Astrocyte (in vitro differentiated cells and primary cell): ENCODE measurements around the gene GPER1. TPM values are rescaled to one million over a fixed set of nuclear protein-coding genes. Genes with fewer than 3 reads are reported as not detected.
A peak's percentile ranks its signal among the peaks of the same experiment; 100 is the strongest.
"Not testable (repeated sequence)": the region's sequence is repeated elsewhere in the genome, so short reads cannot be mapped to it uniquely, and the experiment has no call there.

Source experiments
- DNase-seq: peaks from one replicate; pipeline ENCODE4 v3.0.0-alpha.2; 2010; ENCODE audit warnings: low read depth
- FAIRE-seq: peaks from 2 replicates; lab custom pipeline; 2011; peaks lifted over from hg19 to GRCh38; lab: Jason Lieb, UNC
- H2AFZ ChIP-seq: 2 replicates; pipeline ENCODE4 v1.6.0; 2012; ENCODE audit warnings: low read depth, low read length, inconsistent platforms
- H3K27ac ChIP-seq: 2 replicates; pipeline ENCODE4 v1.5.1; 2011; ENCODE audit warnings: low read depth, low read length, inconsistent platforms
- H3K27me3 ChIP-seq: 2 replicates; pipeline ENCODE4 v1.6.0; 2011; ENCODE audit warnings: low read length, inconsistent platforms; ENCODE audit not compliant: insufficient read depth
- H3K36me3 ChIP-seq: 2 replicates; pipeline ENCODE4 v1.5.1; 2011; ENCODE audit warnings: low read length, inconsistent platforms; ENCODE audit not compliant: insufficient read depth
- H3K4me1 ChIP-seq: 2 replicates; pipeline ENCODE4 v1.5.1; 2011; ENCODE audit warnings: low read length, inconsistent platforms; ENCODE audit not compliant: insufficient read depth
- H3K4me2 ChIP-seq: 2 replicates; pipeline ENCODE4 v1.6.0; 2012; ENCODE audit warnings: low read length, inconsistent platforms
- H3K4me3 ChIP-seq: 2 replicates; pipeline ENCODE4 v1.5.1; 2011; ENCODE audit warnings: low read depth, mild to moderate bottlenecking, low read length, inconsistent platforms; ENCODE audit not compliant: insufficient read depth
- H3K79me2 ChIP-seq: 2 replicates; pipeline ENCODE4 v1.6.0; 2012; ENCODE audit warnings: mild to moderate bottlenecking, low read length, inconsistent platforms; ENCODE audit not compliant: insufficient read depth
- H3K9ac ChIP-seq: 2 replicates; pipeline ENCODE4 v1.6.0; 2012; ENCODE audit warnings: mild to moderate bottlenecking, low read length, inconsistent platforms
- H3K9me3 ChIP-seq: 2 replicates; pipeline ENCODE4 v1.5.1; 2012; ENCODE audit warnings: low read depth, mild to moderate bottlenecking, low read length, inconsistent platforms; ENCODE audit not compliant: insufficient read depth
- H4K20me1 ChIP-seq: 2 replicates; pipeline ENCODE4 v1.6.0; 2012; ENCODE audit warnings: low read length, inconsistent platforms; ENCODE audit not compliant: insufficient read depth
- H3K27ac Mint-ChIP-seq: one replicate; pipeline ENCODE4 v1.8.0; 2021; ENCODE audit warnings: mild to moderate bottlenecking, mixed read lengths; ENCODE audit not compliant: unreplicated experiment
- H3K27me3 Mint-ChIP-seq: one replicate; pipeline ENCODE4 v1.8.0; 2021; ENCODE audit warnings: low read depth, mixed read lengths; ENCODE audit not compliant: unreplicated experiment
- H3K36me3 Mint-ChIP-seq: one replicate; pipeline ENCODE4 v1.8.0; 2021; ENCODE audit warnings: low read depth, mixed read lengths; ENCODE audit not compliant: unreplicated experiment
- H3K4me1 Mint-ChIP-seq: one replicate; pipeline ENCODE4 v1.8.0; 2021; ENCODE audit warnings: low read depth, mixed read lengths; ENCODE audit not compliant: unreplicated experiment
- H3K4me3 Mint-ChIP-seq: one replicate; pipeline ENCODE4 v1.8.0; 2021; ENCODE audit warnings: mild to moderate bottlenecking, moderate library complexity, mixed read lengths; ENCODE audit not compliant: unreplicated experiment
- H3K9me3 Mint-ChIP-seq: one replicate; pipeline ENCODE4 v1.8.0; 2021; ENCODE audit warnings: mild to moderate bottlenecking, mixed read lengths; ENCODE audit not compliant: unreplicated experiment
- EZH2 ChIP-seq: IDR thresholded peaks from 2 replicates; pipeline ENCODE4 v1.6.1; 2012; ENCODE audit warnings: mild to moderate bottlenecking, low read length, inconsistent platforms; ENCODE audit not compliant: insufficient read depth
- total RNA-seq: library from RNA; stranded (reverse); gene quantifications from 2 replicates; pipeline ENCODE4 v1.2.1, GENCODE V29; 2021
- TF ChIP-seq, protein P1 (sequence below): IDR thresholded peaks from 2 replicates; pipeline ENCODE4 v1.5.1; 2011; ENCODE audit warnings: low read depth, mild to moderate bottlenecking, inconsistent platforms, low read length, moderate library complexity; ENCODE audit not compliant: insufficient read depth

Gene GPER1
- total RNA-seq, 1 donor from 2014 or later, result 17.4 TPM

DNA sequence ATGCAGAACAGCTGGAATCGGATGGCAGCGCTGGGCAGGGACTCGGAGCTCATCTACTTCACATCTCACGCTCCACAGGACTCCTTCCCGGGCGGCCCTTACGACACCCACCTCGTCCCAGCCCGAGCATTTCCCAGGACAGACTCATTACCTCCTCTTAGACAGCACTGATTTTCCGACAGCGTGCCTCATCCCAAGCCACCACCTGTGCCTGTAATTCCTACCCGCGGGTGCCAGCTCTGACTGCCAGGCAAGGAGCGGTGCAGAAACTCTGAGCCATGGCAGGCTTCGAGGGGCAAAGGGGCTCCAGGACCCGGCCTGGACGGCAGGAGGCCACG is 25.6 kb downstream of the GPER1 start:
- Mint-ChIP-seq H3K27me3 (no peaks in the 10 kb centered on the region), H3K4me3 (no peak overlapping the region), H3K27ac (no peak overlapping the region), H3K4me1 (no peaks in the 10 kb centered on the region), H3K9me3 (no peaks in the 10 kb centered on the region), H3K36me3 (peaks cover 24% of the 10 kb centered on the region)
- peaks cover 10% of the 10 kb centered on the region for H3K4me1 ChIP-seq
- H3K79me2 ChIP-seq, result peaks cover 3% of the 10 kb centered on the region
- no peaks in the 10 kb centered on the region for H3K27me3 ChIP-seq
- no peak for DNase-seq
- FAIRE-seq, result no peak
- H3K4me2 ChIP-seq, result no peak overlapping the region
- H2AFZ ChIP-seq, result no peak overlapping the region
- no peaks in the 10 kb centered on the region for H3K9me3 ChIP-seq
- H4K20me1 ChIP-seq, result peaks cover 47% of the 10 kb centered on the region
- H3K9ac ChIP-seq, result no peak overlapping the region
- no peak overlapping the region for H3K27ac ChIP-seq
- no peak overlapping the region for H3K4me3 ChIP-seq
- no peaks in the 10 kb centered on the region for H3K36me3 ChIP-seq
- TF ChIP-seq, protein P1, sequence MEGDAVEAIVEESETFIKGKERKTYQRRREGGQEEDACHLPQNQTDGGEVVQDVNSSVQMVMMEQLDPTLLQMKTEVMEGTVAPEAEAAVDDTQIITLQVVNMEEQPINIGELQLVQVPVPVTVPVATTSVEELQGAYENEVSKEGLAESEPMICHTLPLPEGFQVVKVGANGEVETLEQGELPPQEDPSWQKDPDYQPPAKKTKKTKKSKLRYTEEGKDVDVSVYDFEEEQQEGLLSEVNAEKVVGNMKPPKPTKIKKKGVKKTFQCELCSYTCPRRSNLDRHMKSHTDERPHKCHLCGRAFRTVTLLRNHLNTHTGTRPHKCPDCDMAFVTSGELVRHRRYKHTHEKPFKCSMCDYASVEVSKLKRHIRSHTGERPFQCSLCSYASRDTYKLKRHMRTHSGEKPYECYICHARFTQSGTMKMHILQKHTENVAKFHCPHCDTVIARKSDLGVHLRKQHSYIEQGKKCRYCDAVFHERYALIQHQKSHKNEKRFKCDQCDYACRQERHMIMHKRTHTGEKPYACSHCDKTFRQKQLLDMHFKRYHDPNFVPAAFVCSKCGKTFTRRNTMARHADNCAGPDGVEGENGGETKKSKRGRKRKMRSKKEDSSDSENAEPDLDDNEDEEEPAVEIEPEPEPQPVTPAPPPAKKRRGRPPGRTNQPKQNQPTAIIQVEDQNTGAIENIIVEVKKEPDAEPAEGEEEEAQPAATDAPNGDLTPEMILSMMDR, result no peak
- no peak for TF ChIP-seq EZH2

DNA sequence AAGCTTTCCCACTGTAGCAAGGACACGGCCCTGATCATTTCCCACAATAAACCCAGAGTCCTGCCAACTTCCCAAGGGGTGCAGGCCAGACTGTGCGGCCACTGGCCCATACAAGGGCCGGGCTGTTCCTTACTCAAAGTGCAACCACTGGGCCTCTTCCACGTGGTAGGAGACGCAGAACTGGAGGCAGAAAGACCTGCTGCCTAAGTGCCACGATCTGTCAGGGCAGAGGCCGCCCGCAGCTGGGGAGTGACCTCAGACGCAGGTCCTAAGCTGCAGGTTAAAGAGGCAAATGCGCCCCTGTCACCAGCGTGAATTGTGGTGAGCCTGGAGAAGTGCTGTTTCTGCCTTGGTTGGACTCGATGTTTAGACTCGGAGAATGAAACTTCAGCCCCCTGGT is 26.2 kb downstream of the GPER1 start:
- no peaks in the 10 kb centered on the region for H3K27me3 Mint-ChIP-seq
- FAIRE-seq, result no peak
- H3K36me3 Mint-ChIP-seq, result peaks cover 20% of the 10 kb centered on the region

DNA sequence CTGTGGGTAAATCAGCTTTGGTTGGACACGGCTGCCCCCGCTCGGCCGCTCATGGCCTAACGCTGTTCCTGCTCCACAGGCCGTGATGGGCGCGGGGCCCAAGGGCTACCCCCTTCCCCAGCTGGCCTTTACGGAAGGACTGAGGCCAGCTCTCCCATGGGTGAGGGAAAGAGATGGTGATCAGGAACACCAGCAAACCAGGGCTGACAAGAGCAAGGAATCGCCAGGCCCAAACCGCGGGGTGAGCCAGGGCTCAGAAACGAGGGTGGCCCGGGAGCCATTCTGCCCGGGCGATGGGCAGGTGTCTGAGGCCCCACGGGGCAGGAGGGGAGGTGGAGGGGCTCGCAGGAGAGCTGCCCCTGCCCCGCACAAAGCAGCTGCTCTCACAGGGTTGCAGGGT is 26.6 kb downstream of the GPER1 start:
- Histone ChIP-seq H3K27ac (no peak overlapping the region), H3K79me2 (peaks cover 3% of the 10 kb centered on the region), H3K4me3 (no peak overlapping the region), H3K36me3 (no peaks in the 10 kb centered on the region), H3K4me2 (no peak overlapping the region), H3K9ac (no peak overlapping the region), H2AFZ (no peak overlapping the region), H4K20me1 (peaks cover 54% of the 10 kb centered on the region), H3K9me3 (no peaks in the 10 kb centered on the region), H3K27me3 (no peaks in the 10 kb centered on the region), H3K4me1 (peaks cover 10% of the 10 kb centered on the region)
- H3K36me3 Mint-ChIP-seq, result peaks cover 24% of the 10 kb centered on the region
- no peak for TF ChIP-seq EZH2
- TF ChIP-seq, protein P1, result no peak
- DNase-seq (no peak), FAIRE-seq (no peak)
- no peaks in the 10 kb centered on the region for H3K4me1 Mint-ChIP-seq
- H3K27me3 Mint-ChIP-seq, result no peaks in the 10 kb centered on the region
- no peak overlapping the region for H3K27ac Mint-ChIP-seq
- no peaks in the 10 kb centered on the region for H3K9me3 Mint-ChIP-seq
- H3K4me3 Mint-ChIP-seq, result no peak overlapping the region

More for the DNA sequence above, 26.2 kb downstream of the GPER1 start:
- Histone ChIP-seq H3K4me2 (no peak overlapping the region), H3K36me3 (no peaks in the 10 kb centered on the region), H2AFZ (no peak overlapping the region), H3K79me2 (peaks cover 3% of the 10 kb centered on the region), H3K4me1 (peaks cover 10% of the 10 kb centered on the region), H3K27ac (no peak overlapping the region), H3K9me3 (no peaks in the 10 kb centered on the region), H3K27me3 (no peaks in the 10 kb centered on the region), H4K20me1 (peaks cover 50% of the 10 kb centered on the region), H3K4me3 (no peak overlapping the region), H3K9ac (no peak overlapping the region)
- no peak for DNase-seq
- H3K27ac Mint-ChIP-seq, result no peak overlapping the region
- H3K4me3 Mint-ChIP-seq, result no peak overlapping the region
- no peaks in the 10 kb centered on the region for H3K4me1 Mint-ChIP-seq
- no peaks in the 10 kb centered on the region for H3K9me3 Mint-ChIP-seq
- TF ChIP-seq EZH2, result no peak

DNA sequence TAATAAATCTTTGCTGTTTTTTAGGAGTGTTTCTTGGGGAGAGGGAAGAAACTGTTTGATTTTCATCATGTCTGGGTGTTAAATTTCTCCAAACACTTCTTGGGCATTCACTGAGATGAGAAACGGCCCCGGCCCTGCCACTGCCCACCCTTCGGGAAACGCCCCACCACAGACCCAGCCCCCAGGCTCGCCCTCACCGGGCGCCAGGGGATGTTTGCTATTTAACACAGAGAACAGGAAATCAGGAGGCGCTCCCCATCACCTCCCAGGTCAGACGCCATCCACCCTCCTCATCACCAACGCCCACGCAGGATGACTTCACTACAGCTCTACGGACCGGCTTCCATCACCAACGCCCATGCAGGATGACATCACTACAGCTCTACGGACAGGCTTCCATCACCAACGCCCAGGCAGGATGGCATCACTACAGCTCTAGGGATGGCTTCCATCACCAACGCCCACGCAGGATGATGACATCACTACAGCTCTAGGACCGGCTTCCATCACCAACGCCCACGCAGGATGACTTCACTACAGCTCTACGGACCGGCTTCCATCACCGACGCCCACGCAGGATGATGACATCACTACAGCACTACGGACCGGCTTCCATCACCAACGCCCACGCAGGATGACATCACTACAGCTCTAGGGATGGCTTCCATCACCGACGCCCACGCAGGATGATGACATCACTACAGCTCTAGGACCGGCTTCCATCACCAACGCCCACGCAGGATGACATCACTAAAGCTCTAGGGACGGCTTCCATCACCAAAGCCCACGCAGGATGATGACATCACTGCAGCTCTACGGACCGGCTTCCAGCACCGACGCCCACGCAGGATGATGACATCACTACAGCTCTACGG is 27.5 kb downstream of the GPER1 start:
- H3K4me3 ChIP-seq, H3K27me3 Mint-ChIP-seq, H2AFZ ChIP-seq, H3K27me3 ChIP-seq, H3K9me3 Mint-ChIP-seq, DNase-seq, H3K27ac ChIP-seq, H3K36me3 ChIP-seq, H3K4me1 Mint-ChIP-seq, H3K9me3 ChIP-seq, H3K9ac ChIP-seq, FAIRE-seq, H3K79me2 ChIP-seq, H3K4me2 ChIP-seq, H3K4me3 Mint-ChIP-seq: not testable (repeated sequence)
- Histone ChIP-seq H4K20me1 (peaks cover 55% of the 10 kb centered on the region), H3K4me1 (peaks cover 10% of the 10 kb centered on the region)
- Mint-ChIP-seq H3K36me3 (peaks cover 24% of the 10 kb centered on the region), H3K27ac (peak overlapping the region; percentile 34)
